Stimulated activated CD8-positive, alpha-beta memory T cell treated with anti-CD3 and anti-CD28 coated beads, Interleukin-7, amount 100 ng/mL, for 48 hours (primary cell): ENCODE data around the gene LHX1.

Experiments
- DNase-seq, 2 donors: peaks; one replicate each; pipeline ENCODE4 v3.0.0-alpha.2; 2020; ENCODE audit warnings: low read depth in 1 of 2; ENCODE audit errors: extremely low read depth in 1 of 2

The LHX1 gene

GRCh38 chr17:36937001-36937958, at the start of gene LHX1:
Gene LHX1 (plus strand): TSS chr17:36937475. CDS start chr17:36938198, 723 bp downstream.
- DNase-seq, result no peak

- DNase-seq, result no peak
These were observed 48.9 kb upstream of the LHX1 start for GRCh38 chr17:36888236-36888951.

- DNase-seq, result no peak
These were observed 47.4 kb upstream of the LHX1 start for GRCh38 chr17:36889770-36890349.

GRCh38 chr17:36890398-36891168, 46.7 kb upstream of the LHX1 start:
- DNase-seq, result no peak

GRCh38 chr17:36892112-36892838, 45.0 kb upstream of the LHX1 start:
- no peak for DNase-seq

- DNase-seq, result no peak
These were observed 43.1 kb upstream of the LHX1 start for GRCh38 chr17:36894177-36894576.

- no peak for DNase-seq
These were observed 42.4 kb upstream of the LHX1 start for GRCh38 chr17:36894925-36895324.

GRCh38 chr17:36899250-36900159, 37.8 kb upstream of the LHX1 start:
- no peak for DNase-seq

- no peak for DNase-seq
These were observed 37.1 kb upstream of the LHX1 start for GRCh38 chr17:36900160-36900512.

GRCh38 chr17:36901506-36901905, 35.8 kb upstream of the LHX1 start:
- no peak for DNase-seq

GRCh38 chr17:36907407-36907806, 29.9 kb upstream of the LHX1 start:
- no peak for DNase-seq

GRCh38 chr17:36910513-36910912, 26.8 kb upstream of the LHX1 start:
- DNase-seq, result no peak

GRCh38 chr17:36911001-36911400, 26.3 kb upstream of the LHX1 start:
- DNase-seq, result no peak

- no peak for DNase-seq
These were observed 24.1 kb upstream of the LHX1 start for GRCh38 chr17:36913132-36913531.

GRCh38 chr17:36918211-36918691, 19.0 kb upstream of the LHX1 start:
- no peak for DNase-seq

- no peak for DNase-seq
These were observed 17.8 kb upstream of the LHX1 start for GRCh38 chr17:36919407-36919968.

- no peak for DNase-seq
These were observed 17.0 kb upstream of the LHX1 start for GRCh38 chr17:36920032-36921005.
